Measurements from ENCODE around the gene NR2C2AP.

NR2C2AP gene

GRCh38 chr19:19205416-19206410 is 2.5 kb upstream of the NR2C2AP start:
- CTCF ChIA-PET: interaction anchor here (0.9 to 1.0 kb wide), 2 partner anchors 13 to 31 kb away, joined by 3 to 5 read pairs; no protein-coding TSS in a partner anchor
- no peak for DNase-seq (ENCODE audit: low read depth, low spot score)
- no peak overlapping the region for H3K4me3 ChIP-seq (ENCODE audit: low read depth, low read length)
- no peak for TF ChIP-seq CTCF (IDR thresholded peaks at IDR 0.05; ENCODE audit: insufficient read depth, low read length, missing control alignments)
- POLR2A ChIA-PET: no interaction called here

- ChIA-PET CTCF (interaction anchor here (1.1 kb wide), 2 partner anchors 30 to 138 kb away, joined by 3 read pairs; no protein-coding TSS in a partner anchor), POLR2A (interaction anchor here (1.2 kb wide), 1 partner anchor 23 kb away, joined by 3 read pairs; no protein-coding TSS in a partner anchor)
- no peak overlapping the region for H3K4me3 ChIP-seq (ENCODE audit: low read depth, low read length)
- no peak for TF ChIP-seq CTCF (IDR thresholded peaks at IDR 0.05; ENCODE audit: insufficient read depth, low read length, missing control alignments)
- no peak for DNase-seq (ENCODE audit: low read depth, low spot score)
These were observed 967 bp upstream of the NR2C2AP start for GRCh38 chr19:19204181-19204580.

DNA sequence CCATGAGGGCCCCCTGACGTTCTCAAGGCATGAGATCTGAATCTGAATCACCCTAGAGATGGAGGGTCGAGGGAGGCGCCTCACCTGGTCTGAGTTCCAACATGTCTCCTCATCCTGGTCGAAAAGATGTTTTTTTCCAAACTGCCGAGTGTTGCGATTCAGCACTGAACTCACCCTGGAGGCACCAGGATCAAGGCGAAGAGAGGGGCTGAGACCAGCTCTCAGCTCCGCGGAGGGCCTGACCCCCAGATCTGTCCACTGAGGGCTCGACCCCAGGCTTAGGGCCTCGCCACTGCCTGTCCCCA is 555 bp downstream of the NR2C2AP start:
- TF ChIP-seq CTCF (IDR thresholded peaks at IDR 0.05; ENCODE audit: insufficient read depth, low read length, missing control alignments): no peak
- CTCF ChIA-PET: interaction anchor here (1.3 to 2.2 kb wide), 2 partner anchors 28 to 141 kb away, joined by 4 to 9 read pairs; no protein-coding TSS in a partner anchor
- DNase-seq (ENCODE audit: low read depth, low spot score): no peak

GRCh38 chr19:19201697-19202630 is 1.2 kb downstream of the NR2C2AP start:
- DNase-seq (ENCODE audit: low read depth, low spot score): no peak
- ChIA-PET CTCF (interaction anchor here (0.9 to 2.2 kb wide), 3 partner anchors 9 to 141 kb away, joined by 3 to 4 read pairs (median 3); no protein-coding TSS in a partner anchor), POLR2A (interaction anchor here (0.6 to 1.5 kb wide), 3 partner anchors 9 to 456 kb away, joined by 3 to 11 read pairs (median 3); no protein-coding TSS in a partner anchor)
- no peak for TF ChIP-seq CTCF (IDR thresholded peaks at IDR 0.05; ENCODE audit: insufficient read depth, low read length, missing control alignments)
- peak overlapping the region; percentile 67 for H3K4me3 ChIP-seq (ENCODE audit: low read depth, low read length)

More for the DNA sequence above, 555 bp downstream of the NR2C2AP start:
- peak overlapping the region; percentile 67 for H3K4me3 ChIP-seq (ENCODE audit: low read depth, low read length)
- POLR2A ChIA-PET: interaction anchor here (1.2 to 1.5 kb wide), 3 partner anchors 9 to 86 kb away, joined by 3 to 11 read pairs (median 5); no protein-coding TSS in a partner anchor

- no peak for TF ChIP-seq CTCF (IDR thresholded peaks at IDR 0.05; ENCODE audit: insufficient read depth, low read length, missing control alignments)
- POLR2A ChIA-PET: interaction anchor here (2.5 kb wide), 1 partner anchor 9 kb away, joined by 11 read pairs; the partner anchor contains the start of gene NR2C2AP
- CTCF ChIA-PET: interaction anchor here (5.1 kb wide), 1 partner anchor 18 kb away, joined by 51 read pairs; no protein-coding TSS in a partner anchor
- DNase-seq (ENCODE audit: low read depth, low spot score): no peak
- H3K4me3 ChIP-seq (ENCODE audit: low read depth, low read length): peak overlapping the region; percentile 76
These were observed 9.3 kb downstream of the NR2C2AP start for GRCh38 chr19:19193926-19194325.

Measured in AG04449 (cell line).